Hippocampal formation (tissue), 2 donors: ENCODE results near the gene TUBGCP3.
"Not testable (repeated sequence)": the region's sequence is repeated elsewhere in the genome, so short reads cannot be mapped to it uniquely, and the experiment has no call there.

Experiments used
- DNase-seq, 2 donors: peaks; one replicate each; lab custom pipeline; 2025; lab: John Stamatoyannopoulos, UW

TUBGCP3 gene

GRCh38 chr13:112529216-112529615 is 58.7 kb downstream of the TUBGCP3 start:
- DNase-seq, result no peak

DNA sequence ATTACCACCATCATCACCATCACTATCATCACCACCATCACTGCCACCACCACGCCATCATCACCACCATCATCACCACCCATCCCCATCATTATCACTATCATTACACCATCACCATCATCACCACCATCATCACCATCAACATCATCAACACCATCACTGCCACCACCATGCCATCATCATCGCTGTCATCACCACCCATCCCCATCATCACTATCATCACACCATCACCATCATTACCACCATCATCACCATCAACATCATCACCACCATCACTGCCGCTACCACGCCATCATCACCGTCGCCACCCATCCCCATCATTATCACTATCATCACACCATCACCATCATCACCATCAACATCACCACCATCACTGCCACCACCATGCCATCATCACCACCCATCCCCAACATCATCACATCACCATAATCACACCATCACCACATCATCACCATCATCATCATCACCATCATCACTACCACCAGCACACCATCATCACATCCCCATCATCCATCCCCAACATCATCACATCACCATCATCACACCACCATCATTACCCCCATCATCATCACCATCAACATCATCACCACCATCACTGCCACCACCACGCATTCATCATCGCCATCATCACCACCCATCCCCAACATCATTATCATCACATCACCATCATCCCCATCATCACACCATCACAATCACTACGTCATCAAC is 61.7 kb downstream of the TUBGCP3 start:
- no peak for DNase-seq

DNA sequence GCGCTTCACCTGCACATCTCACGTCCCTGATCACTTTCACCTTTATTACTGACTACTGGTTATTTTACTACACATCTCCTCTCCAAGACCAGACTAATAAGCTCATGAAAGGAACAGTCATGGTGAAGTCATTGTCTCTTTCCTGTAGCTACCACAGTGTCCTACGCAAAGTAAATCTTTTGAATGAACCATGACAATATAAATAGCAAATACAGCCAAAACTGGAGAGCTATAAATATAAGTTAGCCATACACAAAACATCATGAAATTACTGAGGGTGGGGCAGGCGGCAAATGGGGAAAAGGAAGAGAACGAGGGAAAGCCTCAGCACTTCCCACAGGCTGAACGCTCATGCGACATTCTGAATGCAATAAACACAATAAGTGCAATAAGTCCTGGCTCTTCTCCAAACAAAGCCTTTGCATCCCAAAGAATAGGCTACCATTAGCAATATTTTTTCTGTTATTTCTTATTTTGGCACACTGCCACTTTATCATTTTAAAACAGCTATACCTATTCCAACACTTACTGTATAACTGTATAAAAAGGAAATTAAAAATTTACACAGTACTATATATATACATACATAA is 62.5 kb downstream of the TUBGCP3 start:
- no peak for DNase-seq

DNA sequence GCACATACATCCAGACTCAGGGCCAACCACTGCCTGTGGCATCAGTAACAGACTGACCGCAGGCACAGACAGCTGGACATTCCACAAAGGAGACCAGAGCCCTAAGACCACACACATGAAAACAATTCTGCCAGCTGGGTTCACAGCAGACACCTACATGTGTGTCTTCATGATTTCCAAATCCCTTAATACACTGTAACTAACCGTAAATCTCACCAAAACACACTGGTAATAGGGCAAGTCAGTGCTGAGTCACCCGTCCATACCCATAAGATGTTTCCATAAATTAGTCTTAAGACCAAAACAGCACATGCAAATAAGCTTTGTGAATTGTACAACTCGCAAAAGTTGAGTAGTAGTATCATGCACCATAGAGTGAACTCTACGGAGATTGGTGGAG is 65.4 kb downstream of the TUBGCP3 start:
- DNase-seq, result no peak

DNA sequence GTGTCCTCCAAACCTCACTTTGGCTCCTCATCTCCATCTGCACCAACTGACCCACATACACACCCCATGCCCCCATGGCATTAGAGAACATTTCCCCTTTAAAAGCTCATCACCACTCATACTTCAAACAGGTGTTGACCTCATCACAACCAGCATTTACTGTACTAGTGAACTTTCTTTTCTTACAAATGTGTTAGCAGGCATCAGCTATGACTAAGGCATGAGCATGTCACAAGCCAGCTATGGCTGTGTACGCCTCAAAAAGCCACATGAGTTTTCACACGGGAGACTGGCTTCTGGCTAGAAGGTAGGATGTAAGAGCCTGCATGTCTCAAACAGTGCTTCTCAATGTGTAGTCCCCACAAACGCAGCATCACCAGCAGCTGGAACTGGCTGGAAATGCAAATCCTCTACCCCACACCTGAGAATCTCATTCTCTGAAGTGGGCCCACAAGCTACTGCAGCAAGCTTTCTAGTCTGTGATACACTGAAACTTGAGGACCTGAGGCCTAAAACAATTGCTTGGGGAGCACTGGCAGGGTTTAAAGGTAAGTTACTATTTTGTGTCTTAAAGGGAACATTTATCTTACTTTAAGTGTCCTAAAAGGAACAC is 66.8 kb downstream of the TUBGCP3 start:
- DNase-seq, result no peak

- DNase-seq, result no peak
These were observed 68.4 kb downstream of the TUBGCP3 start for GRCh38 chr13:112519517-112520060.

GRCh38 chr13:112516218-112516617 is 71.7 kb downstream of the TUBGCP3 start:
- no peak for DNase-seq

DNA sequence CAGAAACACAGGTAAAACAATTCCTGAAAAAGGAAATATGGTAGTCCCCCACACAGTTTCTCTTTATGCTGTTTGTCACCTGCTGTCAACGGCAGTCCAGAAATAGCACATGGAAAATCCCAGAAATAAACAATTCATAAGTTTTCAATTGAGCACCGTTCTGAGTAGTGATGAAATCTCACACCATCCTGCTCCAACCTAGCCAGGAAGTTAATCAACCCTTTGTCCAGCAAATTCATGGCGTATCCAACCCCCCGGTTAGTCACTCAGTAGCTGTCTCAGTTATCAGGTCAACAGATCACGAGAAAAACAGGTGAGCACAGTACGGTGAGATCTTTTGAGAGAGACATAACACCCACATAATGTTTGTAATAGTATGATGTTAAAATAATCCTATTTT is 74.2 kb downstream of the TUBGCP3 start:
- no peak for DNase-seq

- no peak for DNase-seq
These were observed 76.8 kb downstream of the TUBGCP3 start for GRCh38 chr13:112510987-112511685.

DNA sequence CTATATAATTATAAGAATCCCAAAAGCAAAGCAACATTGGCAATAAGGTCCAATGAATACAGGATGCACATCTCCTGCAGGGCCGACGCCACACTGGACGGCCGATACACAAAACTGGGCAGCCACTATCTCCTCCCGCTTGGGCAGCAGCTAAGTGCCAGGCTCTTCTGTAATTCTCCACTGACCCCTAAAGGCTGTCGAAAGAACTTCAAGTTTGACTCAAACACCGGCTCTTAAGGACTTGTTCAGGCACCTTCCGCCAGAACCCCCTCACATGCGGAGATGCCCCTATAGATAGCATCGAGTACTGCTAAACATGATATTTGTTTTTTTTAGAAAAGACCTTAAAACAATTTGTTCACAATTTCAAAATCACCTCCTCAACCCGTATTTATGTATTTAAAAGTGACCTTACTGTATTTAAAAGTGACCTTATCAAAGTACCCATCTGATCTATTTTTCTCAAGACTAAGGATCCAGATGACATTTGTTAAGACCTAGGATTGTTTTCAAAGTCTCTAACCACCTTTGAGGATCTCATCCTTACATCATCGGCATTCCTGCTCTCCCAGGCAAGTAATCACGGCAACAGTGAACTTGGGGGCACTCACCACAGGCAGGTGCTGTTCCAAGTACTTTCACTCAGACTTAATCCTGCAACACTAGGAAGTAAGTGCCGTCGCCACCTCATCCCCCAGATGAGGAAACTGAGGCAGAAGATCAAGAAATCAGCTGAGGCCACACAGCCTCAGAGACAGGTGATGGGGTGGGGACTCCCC is 77.8 kb downstream of the TUBGCP3 start:
- DNase-seq, result peak; percentile 27 to 58

DNA sequence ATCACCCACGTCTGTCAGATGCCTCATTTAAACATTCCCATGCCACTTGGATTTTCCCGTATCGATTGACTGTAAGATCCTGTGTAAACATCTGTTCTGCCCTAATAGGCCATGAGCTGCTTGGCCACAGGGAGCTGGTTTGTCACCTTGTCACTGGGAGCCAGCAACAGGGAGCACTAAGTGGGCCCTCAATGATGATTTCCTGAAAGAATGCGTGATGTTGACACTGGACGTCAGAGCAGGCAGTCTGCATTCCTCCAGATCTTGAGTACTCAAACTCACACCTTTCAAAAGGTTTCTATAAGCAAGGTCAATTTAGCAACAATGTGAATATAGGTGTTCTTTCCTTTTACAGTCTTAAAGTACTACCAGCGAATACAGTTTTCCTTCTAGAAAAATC is 78.8 kb downstream of the TUBGCP3 start:
- no peak for DNase-seq

DNA sequence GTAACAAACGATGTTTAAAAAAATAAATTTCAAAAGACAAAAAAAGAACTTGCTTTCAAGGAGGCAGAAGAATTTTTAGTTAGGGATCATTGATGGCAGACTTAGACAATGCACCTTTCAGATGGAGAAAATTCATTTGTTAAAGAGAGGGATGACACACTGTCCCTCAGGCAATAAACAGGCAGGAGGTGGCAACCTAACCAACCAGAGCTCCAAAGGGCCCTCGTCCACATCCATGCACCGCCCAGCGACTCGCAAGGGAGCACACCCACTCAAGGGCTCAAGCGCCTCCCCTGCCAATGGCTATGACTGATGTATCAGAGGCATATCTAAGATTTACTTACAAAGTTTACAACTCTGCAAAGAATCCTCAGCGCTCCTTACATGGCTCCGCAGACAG is 81.9 kb downstream of the TUBGCP3 start:
- no peak for DNase-seq

- DNase-seq, result no peak
These were observed 91.8 kb downstream of the TUBGCP3 start for GRCh38 chr13:112496166-112496565.

GRCh38 chr13:112495465-112495864 is 92.5 kb downstream of the TUBGCP3 start:
- no peak for DNase-seq

GRCh38 chr13:112489199-112489598 is 98.8 kb downstream of the TUBGCP3 start:
- no peak for DNase-seq

- not testable (repeated sequence) for DNase-seq
These were observed 99.5 kb downstream of the TUBGCP3 start for GRCh38 chr13:112488343-112489050.

DNA sequence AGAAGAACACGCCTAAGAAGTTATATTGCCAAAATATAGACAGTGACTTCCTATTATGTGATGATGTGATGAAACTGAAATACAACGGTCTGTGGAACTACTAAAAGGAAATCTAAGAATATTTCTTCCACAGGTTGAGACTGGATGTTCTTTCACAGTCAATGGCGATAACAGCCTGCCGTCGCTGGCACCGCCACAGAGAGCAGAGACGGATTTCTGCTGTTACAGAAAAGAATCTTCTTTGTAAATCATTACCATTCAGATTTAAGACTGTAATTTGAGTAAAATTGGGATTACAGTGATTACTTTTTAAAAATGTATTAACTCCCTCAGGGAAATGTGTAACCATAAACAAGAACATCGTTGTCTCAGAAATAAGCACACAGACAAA is 100.8 kb downstream of the TUBGCP3 start:
- DNase-seq, result no peak

GRCh38 chr13:112486386-112487126 is 101.4 kb downstream of the TUBGCP3 start:
- no peak for DNase-seq

DNA sequence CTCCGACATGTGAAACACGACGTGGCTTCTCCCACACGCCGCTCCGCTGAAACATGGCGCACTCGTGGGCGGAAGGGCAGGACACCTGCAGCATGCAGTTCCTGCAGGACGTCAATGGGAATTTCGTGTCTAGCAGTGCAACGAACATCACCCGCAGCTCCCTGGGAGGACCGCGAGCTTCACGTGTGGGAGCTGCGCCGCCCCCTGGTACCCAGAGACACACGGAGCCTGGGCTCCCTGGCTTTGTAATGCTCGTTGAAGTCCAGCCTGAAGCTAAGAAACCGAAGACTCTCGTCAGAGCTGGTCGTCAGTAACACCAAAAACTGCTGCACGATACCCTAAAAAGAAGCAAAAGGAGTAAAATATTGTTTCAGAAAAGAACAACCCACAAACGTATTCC is 102.1 kb downstream of the TUBGCP3 start:
- DNase-seq, result not testable (repeated sequence)

DNA sequence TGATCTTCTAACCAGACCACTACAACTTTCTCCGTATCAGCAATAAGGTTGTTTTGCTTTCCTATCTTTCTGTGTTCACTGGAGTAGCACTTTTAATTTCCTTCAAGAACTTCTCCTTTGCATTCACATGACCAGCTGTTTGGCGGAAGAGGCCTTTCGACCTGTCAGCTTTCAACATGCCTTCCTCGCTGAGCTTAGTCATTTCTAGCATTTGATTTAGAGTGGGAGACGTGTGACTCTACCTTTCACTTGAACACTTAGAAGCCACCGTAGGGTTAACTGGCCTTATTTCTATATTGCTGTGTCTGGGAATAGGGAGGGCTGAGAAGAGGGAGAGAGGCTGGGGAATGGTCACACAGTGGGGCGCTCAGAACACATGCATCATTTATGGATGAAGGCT is 104.7 kb downstream of the TUBGCP3 start:
- no peak for DNase-seq
